GM19239 (cell line): Measurements from ENCODE around the gene PCDHB14.
"Not testable (repeated sequence)": the region's sequence is repeated elsewhere in the genome, so short reads cannot be mapped to it uniquely, and the experiment has no call there.

Experiments used
- DNase-seq: peaks from one replicate; pipeline ENCODE4 v3.0.0; 2011; ENCODE audit warnings: low spot score; ENCODE audit not compliant: insufficient read length
- FAIRE-seq: peaks from 2 replicates; lab custom pipeline; 2011; peaks lifted over from hg19 to GRCh38; lab: Jason Lieb, UNC

Gene PCDHB14

GRCh38 chr5:141208478-141208877 is 14.7 kb upstream of the PCDHB14 start, which contains the start of gene PCDHB12:
Gene PCDHB12, plus strand, starts transcription at chr5:141208719. Its CDS starts 189 bp downstream, at chr5:141208908.
- FAIRE-seq: no peak
- no peak for DNase-seq

- DNase-seq, FAIRE-seq: not testable (repeated sequence)
Observed at GRCh38 chr5:141210281-141210680, 12.9 kb upstream of the PCDHB14 start.

- not testable (repeated sequence) for DNase-seq, FAIRE-seq
Observed at GRCh38 chr5:141210849-141211248, 12.3 kb upstream of the PCDHB14 start.

- not testable (repeated sequence) for FAIRE-seq, DNase-seq
Observed at GRCh38 chr5:141213656-141214339, 9.3 kb upstream of the PCDHB14 start, which contains the start of gene PCDHB13. Gene PCDHB13, plus strand, starts transcription at chr5:141213919. Its CDS starts 205 bp downstream, at chr5:141214124.

- not testable (repeated sequence) for FAIRE-seq, DNase-seq
Observed at GRCh38 chr5:141214583-141214982, 8.6 kb upstream of the PCDHB14 start.

- not testable (repeated sequence) for DNase-seq, FAIRE-seq
Observed at GRCh38 chr5:141215504-141215903, 7.6 kb upstream of the PCDHB14 start.

GRCh38 chr5:141216035-141216434 is 7.1 kb upstream of the PCDHB14 start:
- DNase-seq, FAIRE-seq: not testable (repeated sequence)

GRCh38 chr5:141224844-141225243 is 1.7 kb downstream of the PCDHB14 start:
- not testable (repeated sequence) for DNase-seq, FAIRE-seq

GRCh38 chr5:141225421-141225820 is 2.3 kb downstream of the PCDHB14 start:
- not testable (repeated sequence) for FAIRE-seq, DNase-seq

GRCh38 chr5:141234109-141234667 is 11.0 kb downstream of the PCDHB14 start:
- FAIRE-seq: no peak
- DNase-seq: no peak

GRCh38 chr5:141235922-141236321 is 12.8 kb downstream of the PCDHB14 start:
- not testable (repeated sequence) for DNase-seq, FAIRE-seq

GRCh38 chr5:141236516-141237313 is 13.6 kb downstream of the PCDHB14 start:
- FAIRE-seq (no peak), DNase-seq (no peak)

- DNase-seq: no peak
Observed at GRCh38 chr5:141241496-141241895, 18.4 kb downstream of the PCDHB14 start.

GRCh38 chr5:141245250-141245717 is 22.1 kb downstream of the PCDHB14 start, which contains the start of gene PCDHB15:
Gene PCDHB15, plus strand, starts transcription at chr5:141245395. Its CDS starts 184 bp downstream, at chr5:141245579.
- FAIRE-seq (no peak), DNase-seq (no peak)

More at GRCh38 chr5:141241496-141241895, 18.4 kb downstream of the PCDHB14 start:
- FAIRE-seq: no peak

GRCh38 chr5:141246971-141247370 is 23.8 kb downstream of the PCDHB14 start:
- FAIRE-seq: not testable (repeated sequence)

GRCh38 chr5:141247434-141247833 is 24.3 kb downstream of the PCDHB14 start:
- not testable (repeated sequence) for DNase-seq, FAIRE-seq

More at GRCh38 chr5:141246971-141247370, 23.8 kb downstream of the PCDHB14 start:
- not testable (repeated sequence) for DNase-seq

- DNase-seq (no peak), FAIRE-seq (no peak)
Observed at GRCh38 chr5:141250576-141250975, 27.4 kb downstream of the PCDHB14 start.

- FAIRE-seq (no peak), DNase-seq (no peak)
Observed at GRCh38 chr5:141258464-141258863, 35.3 kb downstream of the PCDHB14 start.

- DNase-seq: no peak
- no peak for FAIRE-seq
Observed at GRCh38 chr5:141258948-141259347, 35.8 kb downstream of the PCDHB14 start.
